HCT116 (cell line): ENCODE data around the gene KPNB1. TPM values are rescaled to one million over a fixed set of nuclear protein-coding genes. Genes with fewer than 3 reads are reported as not detected.

Experiments used
- ATAC-seq: fragments of 200-7000 bp; cut with Tn5 transposase; 2 replicates; pipeline ENCODE4 v1.9.1; 2020; ENCODE audit warnings: mild to moderate bottlenecking, moderate library complexity
- BruUV-seq: library from RNA; stranded (reverse); fragments of 400-500 nt; replicated peaks from 2 replicates; lab custom pipeline; 2021; lab: Mats Ljungman, UMichigan
- CTCF ChIA-PET: fragments of 300-600 bp; sonication (Branson Sonifier 250); formaldehyde crosslinking; loops from one replicate; lab custom pipeline; 2021; ENCODE audit warnings: antibody characterized with exemption; lab: Charles Lee
- POLR2A ChIA-PET: fragments of 300-600, 350-600 bp; sonication (Branson Sonifier 250); formaldehyde crosslinking; loops from one replicate; lab custom pipeline; 2021; ENCODE audit warnings: antibody characterized with exemption; lab: Charles Lee
- RAD21 ChIA-PET, 2 experiments: fragments of 300-600 bp; sonication (Branson Sonifier 250); formaldehyde crosslinking; loops; one replicate each; lab custom pipeline; 2023; ENCODE audit warnings: low total read pairs in 2 of 2; ENCODE audit not compliant: uncharacterized antibody in 2 of 2, unreplicated experiment in 2 of 2, low non-redundant PET in 1 of 2; lab: Charles Lee
- DNase-seq: peaks from one replicate; pipeline ENCODE4 v3.0.0-alpha.2; 2010; ENCODE audit warnings: low read depth, low spot score
- H2AFZ ChIP-seq: fragments of 200-600 bp; shearing (Covaris generic), sonication (generic); 2 replicates; pipeline ENCODE4 v1.6.1; 2017; ENCODE audit warnings: low read depth, mixed run types, mixed read lengths, antibody characterized with exemption, low read length; ENCODE audit not compliant: poor library complexity, severe bottlenecking
- H3K27ac ChIP-seq: 2 replicates; pipeline ENCODE4 v1.5.1; 2012; ENCODE audit warnings: low read depth, low read length
- H3K27me3 ChIP-seq: fragments of 200-600 bp; sonication (generic); 2 replicates; pipeline ENCODE4 v1.6.1; 2016; ENCODE audit warnings: mixed run types, low read length, mixed read lengths; ENCODE audit not compliant: insufficient read depth
- H3K36me3 ChIP-seq, 2 experiments: fragments of 200-500 bp in 1 of 2; fragments of 200-600 bp in 1 of 2; sonication (Bioruptor generic) in 1 of 2; sonication (generic) in 1 of 2; 2 replicates each; pipeline versions ENCODE4 v1.5.1 to v1.6.1; 2014 to 2016; ENCODE audit warnings: low read length in 2 of 2, inconsistent platforms in 1 of 2, mixed read lengths in 1 of 2, mixed run types in 1 of 2; ENCODE audit not compliant: insufficient read depth in 2 of 2, control insufficient read depth in 1 of 2
- H3K4me1 ChIP-seq, 2 experiments: fragments of 200-600 bp in 1 of 2; sonication (generic) in 1 of 2; 2 replicates each; pipeline versions ENCODE4 v1.5.1 to v1.6.1; 2012 to 2017; ENCODE audit warnings: low read length in 2 of 2, inconsistent platforms in 1 of 2, mild to moderate bottlenecking in 1 of 2, mixed read lengths in 1 of 2, mixed run types in 1 of 2, moderate library complexity in 1 of 2; ENCODE audit not compliant: insufficient read depth in 2 of 2, control insufficient read depth in 1 of 2
- H3K4me2 ChIP-seq: fragments of 200-600 bp; sonication (generic); 2 replicates; pipeline ENCODE4 v1.6.1; 2017; ENCODE audit warnings: mixed run types, low read length, mixed read lengths
- H3K4me3 ChIP-seq, 2 experiments: fragments of 200-600 bp in 1 of 2; sonication (generic) in 1 of 2; replicated peaks in 1 of 2; 2 replicates each; pipeline ENCODE4 v1.5.1; 2011 to 2016; ENCODE audit warnings: low read length in 2 of 2, control low read depth in 1 of 2, low read depth in 1 of 2, mild to moderate bottlenecking in 1 of 2, mixed read lengths in 1 of 2, mixed run types in 1 of 2
- H3K79me2 ChIP-seq: fragments of 200-600 bp; sonication (generic); 2 replicates; pipeline ENCODE4 v1.6.1; 2017; ENCODE audit warnings: mild to moderate bottlenecking, mixed run types, low read length, moderate library complexity, mixed read lengths; ENCODE audit not compliant: insufficient read depth
- H3K9ac ChIP-seq: fragments of 200-600 bp; sonication (generic); 2 replicates; pipeline ENCODE4 v1.6.1; 2016; ENCODE audit warnings: low read length, mixed read lengths
- H3K9me2 ChIP-seq: fragments of 200-600 bp; sonication (generic), shearing (Covaris generic); 2 replicates; pipeline ENCODE4 v1.6.1; 2017; ENCODE audit warnings: mixed run types, mild to moderate bottlenecking, moderate library complexity; ENCODE audit not compliant: insufficient read depth
- H3K9me3 ChIP-seq, 2 experiments: fragments of 200-500 bp in 1 of 2; fragments of 200-600 bp in 1 of 2; sonication (Bioruptor generic) in 1 of 2; sonication (generic) in 1 of 2; 2 replicates each; pipeline ENCODE4 v1.6.1; 2014 to 2017; ENCODE audit warnings: low read length in 2 of 2, mixed read lengths in 2 of 2, inconsistent platforms in 1 of 2, low read depth in 1 of 2, mild to moderate bottlenecking in 1 of 2, mixed run types in 1 of 2, moderate library complexity in 1 of 2; ENCODE audit not compliant: control insufficient read depth in 1 of 2, insufficient read depth in 1 of 2
- H4K20me1 ChIP-seq: fragments of 200-600 bp; sonication (generic), shearing (Covaris generic); 2 replicates; pipeline ENCODE4 v1.6.1; 2017; ENCODE audit warnings: mixed run types, mild to moderate bottlenecking, moderate library complexity; ENCODE audit not compliant: insufficient read depth
- CBX3 ChIP-seq: IDR thresholded peaks from 2 replicates; pipeline ENCODE4 v1.6.1; 2012; ENCODE audit warnings: low read depth
- CEBPB ChIP-seq: IDR thresholded peaks from 2 replicates; pipeline ENCODE4 v1.6.1; 2012; ENCODE audit warnings: low read depth
- EGR1 ChIP-seq: IDR thresholded peaks from 2 replicates; pipeline ENCODE4 v1.6.1; 2012; ENCODE audit warnings: low read depth
- ELF1 ChIP-seq: IDR thresholded peaks from 2 replicates; pipeline ENCODE4 v1.6.1; 2012; ENCODE audit warnings: low read depth, borderline replicate concordance
- EZH2phosphoT487 ChIP-seq: fragments of 200-600 bp; IDR thresholded peaks from 2 replicates; pipeline ENCODE4 v1.6.1; 2018; ENCODE audit warnings: antibody characterized with exemption, borderline replicate concordance
- JUND ChIP-seq: IDR thresholded peaks from 2 replicates; pipeline ENCODE4 v1.6.1; 2012
- POLR2A ChIP-seq: IDR thresholded peaks from 2 replicates; pipeline ENCODE4 v1.7.0; 2011; ENCODE audit warnings: borderline replicate concordance; ENCODE audit not compliant: insufficient read depth, insufficient read length; ENCODE audit errors: extremely low read depth
- POLR2AphosphoS5 ChIP-seq: IDR thresholded peaks from 2 replicates; pipeline ENCODE4 v1.6.1; 2011; ENCODE audit warnings: mild to moderate bottlenecking, low read depth, low read length, moderate library complexity
- RAD21 ChIP-seq: IDR thresholded peaks from 2 replicates; pipeline ENCODE4 v1.6.1; 2012; ENCODE audit warnings: low read depth, mild to moderate bottlenecking
- SIN3A ChIP-seq: IDR thresholded peaks from 2 replicates; pipeline ENCODE4 v1.6.1; 2012; ENCODE audit warnings: low read depth
- SP1 ChIP-seq: IDR thresholded peaks from 2 replicates; pipeline ENCODE4 v1.6.1; 2012; ENCODE audit warnings: low read depth
- TCF7L2 ChIP-seq: IDR thresholded peaks from 2 replicates; pipeline ENCODE4 v1.7.0; 2011; ENCODE audit warnings: borderline replicate concordance, inconsistent platforms; ENCODE audit not compliant: insufficient read depth, insufficient read length; ENCODE audit errors: extremely low read depth
- YY1 ChIP-seq: IDR thresholded peaks from 2 replicates; pipeline ENCODE4 v1.6.1; 2011; ENCODE audit warnings: low read length, low read depth, moderate library complexity, mild to moderate bottlenecking; ENCODE audit not compliant: insufficient replicate concordance; ENCODE audit errors: extremely low read depth
- ZFX ChIP-seq: fragments of 450-650 bp; IDR thresholded peaks from 2 replicates; pipeline ENCODE4 v1.6.1; 2017
- intact Hi-C: fragments of 100-400 bp; cut with micrococcal nuclease; formaldehyde crosslinking; loops from 2 replicates; pipeline ENCODE4 v1.10.0; 2022
- total RNA-seq: library from RNA; stranded (reverse); gene quantifications from one replicate; pipeline ENCODE4 v1.2.1, GENCODE V29; 2021; ENCODE audit not compliant: unreplicated experiment
- TF ChIP-seq, protein P1 (sequence below): IDR thresholded peaks from 2 replicates; pipeline ENCODE4 v1.6.1; 2012; ENCODE audit warnings: low read depth
- TF ChIP-seq, protein P2 (sequence below): IDR thresholded peaks from 2 replicates; pipeline ENCODE4 v1.6.1; 2012
- TF ChIP-seq, protein P3 (sequence below): IDR thresholded peaks from 2 replicates; pipeline ENCODE4 v1.6.1; 2011; ENCODE audit warnings: mild to moderate bottlenecking, low read length, moderate library complexity; ENCODE audit not compliant: insufficient replicate concordance; ENCODE audit errors: extremely low read depth
- TF ChIP-seq, protein P4 (sequence below), 3 experiments: fragments of 200-600 bp in 1 of 3; sonication (generic) in 1 of 3; IDR thresholded peaks in 2 of 3; conservative IDR thresholded peaks in 1 of 3; 2 replicates each; pipeline ENCODE4 v1.5.1; 2012 to 2017; ENCODE audit warnings: low read depth in 2 of 3, low read length in 2 of 3, antibody characterized with exemption in 1 of 3, borderline replicate concordance in 1 of 3, control low read depth in 1 of 3, mild to moderate bottlenecking in 1 of 3, mixed read lengths in 1 of 3, mixed run types in 1 of 3, moderate library complexity in 1 of 3; ENCODE audit not compliant: insufficient read depth in 1 of 3

KPNB1 gene
- total RNA-seq, 1 experiment from 2014 or later: 526 TPM

DNA sequence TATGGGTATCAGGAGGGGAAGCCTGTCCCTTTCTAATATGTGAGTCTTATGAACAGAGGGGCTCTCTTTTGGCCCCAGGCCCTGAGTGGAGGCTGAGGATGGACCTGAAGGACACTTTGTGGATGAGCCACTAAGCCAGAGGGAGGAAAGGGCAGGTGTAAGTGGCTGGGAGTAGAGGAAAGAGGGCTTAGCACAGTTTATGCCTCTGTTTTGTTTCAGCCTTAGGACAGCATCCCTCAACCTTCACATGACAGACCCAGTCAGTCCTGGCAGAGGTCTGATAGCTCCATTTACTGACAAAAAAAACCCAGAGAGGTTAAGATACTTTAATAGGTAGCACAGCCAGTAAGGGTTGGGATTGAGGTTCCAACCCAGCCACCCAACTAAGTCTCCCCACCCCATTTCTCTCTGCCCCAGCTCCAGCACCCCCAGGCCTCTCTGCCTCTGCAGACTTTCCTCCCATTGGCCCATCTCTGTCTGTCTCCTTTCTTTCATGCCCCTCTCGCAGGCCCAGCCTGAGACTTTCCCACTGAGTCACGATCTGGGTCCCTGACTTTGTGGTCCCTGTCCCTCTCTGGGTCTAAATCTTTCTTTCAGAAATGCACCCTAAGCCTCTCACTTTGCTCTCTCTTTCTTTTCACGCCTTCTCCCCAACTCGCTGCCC lies 78.6 kb downstream of the KPNB1 start:
- no peaks in the 10 kb centered on the region for H3K9me2 ChIP-seq
- intact Hi-C loops: no loop called here
- no peaks in the 10 kb centered on the region for H3K36me3 ChIP-seq
- H2AFZ ChIP-seq: no peak overlapping the region
- H3K4me3 ChIP-seq: no peak overlapping the region
- peaks cover 6% of the 10 kb centered on the region; the same call in 1 of the 2 replicates for H3K27me3 ChIP-seq
- no peak for DNase-seq
- ChIA-PET CTCF (no interaction called here), RAD21 (no interaction called here), POLR2A (no interaction called here)
- no peak overlapping the region for H3K27ac ChIP-seq
- H3K79me2 ChIP-seq: no peaks in the 10 kb centered on the region
- H3K4me1 ChIP-seq: peaks cover 0 to 9% of the 10 kb centered on the region in 2 experiments; a peak in 2 of 4 replicates
- no TSS peak for BruUV-seq
- TF ChIP-seq, protein P1, sequence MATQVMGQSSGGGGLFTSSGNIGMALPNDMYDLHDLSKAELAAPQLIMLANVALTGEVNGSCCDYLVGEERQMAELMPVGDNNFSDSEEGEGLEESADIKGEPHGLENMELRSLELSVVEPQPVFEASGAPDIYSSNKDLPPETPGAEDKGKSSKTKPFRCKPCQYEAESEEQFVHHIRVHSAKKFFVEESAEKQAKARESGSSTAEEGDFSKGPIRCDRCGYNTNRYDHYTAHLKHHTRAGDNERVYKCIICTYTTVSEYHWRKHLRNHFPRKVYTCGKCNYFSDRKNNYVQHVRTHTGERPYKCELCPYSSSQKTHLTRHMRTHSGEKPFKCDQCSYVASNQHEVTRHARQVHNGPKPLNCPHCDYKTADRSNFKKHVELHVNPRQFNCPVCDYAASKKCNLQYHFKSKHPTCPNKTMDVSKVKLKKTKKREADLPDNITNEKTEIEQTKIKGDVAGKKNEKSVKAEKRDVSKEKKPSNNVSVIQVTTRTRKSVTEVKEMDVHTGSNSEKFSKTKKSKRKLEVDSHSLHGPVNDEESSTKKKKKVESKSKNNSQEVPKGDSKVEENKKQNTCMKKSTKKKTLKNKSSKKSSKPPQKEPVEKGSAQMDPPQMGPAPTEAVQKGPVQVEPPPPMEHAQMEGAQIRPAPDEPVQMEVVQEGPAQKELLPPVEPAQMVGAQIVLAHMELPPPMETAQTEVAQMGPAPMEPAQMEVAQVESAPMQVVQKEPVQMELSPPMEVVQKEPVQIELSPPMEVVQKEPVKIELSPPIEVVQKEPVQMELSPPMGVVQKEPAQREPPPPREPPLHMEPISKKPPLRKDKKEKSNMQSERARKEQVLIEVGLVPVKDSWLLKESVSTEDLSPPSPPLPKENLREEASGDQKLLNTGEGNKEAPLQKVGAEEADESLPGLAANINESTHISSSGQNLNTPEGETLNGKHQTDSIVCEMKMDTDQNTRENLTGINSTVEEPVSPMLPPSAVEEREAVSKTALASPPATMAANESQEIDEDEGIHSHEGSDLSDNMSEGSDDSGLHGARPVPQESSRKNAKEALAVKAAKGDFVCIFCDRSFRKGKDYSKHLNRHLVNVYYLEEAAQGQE: no peak
- TF ChIP-seq JUND (no peak), EZH2phosphoT487 (no peak), YY1 (no peak), RAD21 (no peak), SIN3A (no peak), ZFX (no peak), CEBPB (no peak), SP1 (no peak), CBX3 (no peak), ELF1 (no peak), POLR2A (no peak), EGR1 (no peak), POLR2AphosphoS5 (no peak), TCF7L2 (no peak)
- TF ChIP-seq, protein P2, sequence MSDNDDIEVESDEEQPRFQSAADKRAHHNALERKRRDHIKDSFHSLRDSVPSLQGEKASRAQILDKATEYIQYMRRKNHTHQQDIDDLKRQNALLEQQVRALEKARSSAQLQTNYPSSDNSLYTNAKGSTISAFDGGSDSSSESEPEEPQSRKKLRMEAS: no peak
- TF ChIP-seq, protein P3, sequence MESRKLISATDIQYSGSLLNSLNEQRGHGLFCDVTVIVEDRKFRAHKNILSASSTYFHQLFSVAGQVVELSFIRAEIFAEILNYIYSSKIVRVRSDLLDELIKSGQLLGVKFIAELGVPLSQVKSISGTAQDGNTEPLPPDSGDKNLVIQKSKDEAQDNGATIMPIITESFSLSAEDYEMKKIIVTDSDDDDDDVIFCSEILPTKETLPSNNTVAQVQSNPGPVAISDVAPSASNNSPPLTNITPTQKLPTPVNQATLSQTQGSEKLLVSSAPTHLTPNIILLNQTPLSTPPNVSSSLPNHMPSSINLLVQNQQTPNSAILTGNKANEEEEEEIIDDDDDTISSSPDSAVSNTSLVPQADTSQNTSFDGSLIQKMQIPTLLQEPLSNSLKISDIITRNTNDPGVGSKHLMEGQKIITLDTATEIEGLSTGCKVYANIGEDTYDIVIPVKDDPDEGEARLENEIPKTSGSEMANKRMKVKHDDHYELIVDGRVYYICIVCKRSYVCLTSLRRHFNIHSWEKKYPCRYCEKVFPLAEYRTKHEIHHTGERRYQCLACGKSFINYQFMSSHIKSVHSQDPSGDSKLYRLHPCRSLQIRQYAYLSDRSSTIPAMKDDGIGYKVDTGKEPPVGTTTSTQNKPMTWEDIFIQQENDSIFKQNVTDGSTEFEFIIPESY: no peak
- TF ChIP-seq, protein P4, sequence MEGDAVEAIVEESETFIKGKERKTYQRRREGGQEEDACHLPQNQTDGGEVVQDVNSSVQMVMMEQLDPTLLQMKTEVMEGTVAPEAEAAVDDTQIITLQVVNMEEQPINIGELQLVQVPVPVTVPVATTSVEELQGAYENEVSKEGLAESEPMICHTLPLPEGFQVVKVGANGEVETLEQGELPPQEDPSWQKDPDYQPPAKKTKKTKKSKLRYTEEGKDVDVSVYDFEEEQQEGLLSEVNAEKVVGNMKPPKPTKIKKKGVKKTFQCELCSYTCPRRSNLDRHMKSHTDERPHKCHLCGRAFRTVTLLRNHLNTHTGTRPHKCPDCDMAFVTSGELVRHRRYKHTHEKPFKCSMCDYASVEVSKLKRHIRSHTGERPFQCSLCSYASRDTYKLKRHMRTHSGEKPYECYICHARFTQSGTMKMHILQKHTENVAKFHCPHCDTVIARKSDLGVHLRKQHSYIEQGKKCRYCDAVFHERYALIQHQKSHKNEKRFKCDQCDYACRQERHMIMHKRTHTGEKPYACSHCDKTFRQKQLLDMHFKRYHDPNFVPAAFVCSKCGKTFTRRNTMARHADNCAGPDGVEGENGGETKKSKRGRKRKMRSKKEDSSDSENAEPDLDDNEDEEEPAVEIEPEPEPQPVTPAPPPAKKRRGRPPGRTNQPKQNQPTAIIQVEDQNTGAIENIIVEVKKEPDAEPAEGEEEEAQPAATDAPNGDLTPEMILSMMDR (IDR thresholded peaks at IDR 0.05 in 2 of 3, conservative IDR thresholded peaks at IDR 0.05 in 1 of 3; ENCODE audit: borderline replicate concordance in 1 of 3, insufficient read depth in 1 of 3, low read depth in 2 of 3, low read length in 2 of 3): no peak
- no peak overlapping the region for H3K4me2 ChIP-seq
- H3K9me3 ChIP-seq: no peaks in the 10 kb centered on the region
- no peak overlapping the region for H3K9ac ChIP-seq
- no peaks in the 10 kb centered on the region for H4K20me1 ChIP-seq
- no peak for ATAC-seq
